Measurements from ENCODE around the gene SYNGAP1.

DNA sequence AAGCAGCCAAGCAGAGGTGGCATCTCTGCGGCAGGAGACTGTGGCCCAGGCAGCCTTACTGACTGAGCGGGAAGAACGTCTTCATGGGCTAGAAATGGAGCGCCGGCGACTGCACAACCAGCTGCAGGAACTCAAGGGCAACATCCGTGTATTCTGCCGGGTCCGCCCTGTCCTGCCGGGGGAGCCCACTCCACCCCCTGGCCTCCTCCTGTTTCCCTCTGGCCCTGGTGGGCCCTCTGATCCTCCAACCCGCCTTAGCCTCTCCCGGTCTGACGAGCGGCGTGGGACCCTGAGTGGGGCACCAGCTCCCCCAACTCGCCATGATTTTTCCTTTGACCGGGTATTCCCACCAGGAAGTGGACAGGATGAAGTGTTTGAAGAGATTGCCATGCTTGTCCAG is 15.0 kb upstream of the SYNGAP1 start:
- TF ChIP-seq POLR2A (IDR thresholded peaks at IDR 0.05) = no peak
- TF ChIP-seq, protein P1, sequence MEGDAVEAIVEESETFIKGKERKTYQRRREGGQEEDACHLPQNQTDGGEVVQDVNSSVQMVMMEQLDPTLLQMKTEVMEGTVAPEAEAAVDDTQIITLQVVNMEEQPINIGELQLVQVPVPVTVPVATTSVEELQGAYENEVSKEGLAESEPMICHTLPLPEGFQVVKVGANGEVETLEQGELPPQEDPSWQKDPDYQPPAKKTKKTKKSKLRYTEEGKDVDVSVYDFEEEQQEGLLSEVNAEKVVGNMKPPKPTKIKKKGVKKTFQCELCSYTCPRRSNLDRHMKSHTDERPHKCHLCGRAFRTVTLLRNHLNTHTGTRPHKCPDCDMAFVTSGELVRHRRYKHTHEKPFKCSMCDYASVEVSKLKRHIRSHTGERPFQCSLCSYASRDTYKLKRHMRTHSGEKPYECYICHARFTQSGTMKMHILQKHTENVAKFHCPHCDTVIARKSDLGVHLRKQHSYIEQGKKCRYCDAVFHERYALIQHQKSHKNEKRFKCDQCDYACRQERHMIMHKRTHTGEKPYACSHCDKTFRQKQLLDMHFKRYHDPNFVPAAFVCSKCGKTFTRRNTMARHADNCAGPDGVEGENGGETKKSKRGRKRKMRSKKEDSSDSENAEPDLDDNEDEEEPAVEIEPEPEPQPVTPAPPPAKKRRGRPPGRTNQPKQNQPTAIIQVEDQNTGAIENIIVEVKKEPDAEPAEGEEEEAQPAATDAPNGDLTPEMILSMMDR (IDR thresholded peaks at IDR 0.05) = no peak

Data from breast epithelium (tissue), 3 donors.